Prostate gland (tissue), 2 donors: Measurements from ENCODE around the gene TAS2R60. TPM values are rescaled to one million over a fixed set of nuclear protein-coding genes. Genes with fewer than 3 reads are reported as not detected.

Experiments used
- DNase-seq: peaks from one replicate; pipeline ENCODE4 v3.0.0-alpha.2; 2019; ENCODE audit warnings: low spot score
- H3K27ac ChIP-seq, 2 donors: fragments of 200-600 bp; sonication (generic); 2 replicates each; pipeline ENCODE4 v1.5.1; 2017 to 2019
- H3K27me3 ChIP-seq: fragments of 200-600 bp; sonication (generic); replicated peaks from 2 replicates; pipeline ENCODE4 v1.5.1; 2019; ENCODE audit not compliant: insufficient read depth
- H3K36me3 ChIP-seq, 2 donors: fragments of 200-600 bp; sonication (generic); 1 replicate in 1 of 2; 2 replicates in 1 of 2; pipeline versions ENCODE4 v1.5.1 to v1.8.1; 2017 to 2019
- H3K4me1 ChIP-seq: fragments of 200-600 bp; sonication (generic); replicated peaks from 2 replicates; pipeline ENCODE4 v1.5.1; 2019
- H3K4me3 ChIP-seq, 2 donors: fragments of 200-600 bp; sonication (generic); 2 replicates each; pipeline ENCODE4 v1.5.1; 2017 to 2019
- H3K9me3 ChIP-seq: fragments of 200-600 bp; sonication (generic); 2 replicates; pipeline ENCODE4 v1.5.1; 2017
- CTCF ChIP-seq, 4 experiments: fragments of 200-600 bp in 2 of 4; fragments of 450-650 bp in 2 of 4; sonication (generic) in 2 of 4; IDR thresholded peaks; 1 replicate in 3 of 4; 2 replicates in 1 of 4; pipeline ENCODE4 v1.5.1; 2016 to 2019; ENCODE audit warnings: antibody characterized with exemption in 4 of 4, mild to moderate bottlenecking in 2 of 4, moderate library complexity in 2 of 4
- POLR2A ChIP-seq: fragments of 450-650 bp; IDR thresholded peaks from one replicate; pipeline ENCODE4 v1.6.1; 2016; ENCODE audit warnings: antibody characterized with exemption, mild to moderate bottlenecking
- POLR2AphosphoS5 ChIP-seq: sonication (generic); formaldehyde crosslinking; IDR thresholded peaks from one replicate; pipeline ENCODE4 v1.6.1; 2017; ENCODE audit warnings: antibody characterized with exemption
- WGBS: methylation state at CpG from one replicate; pipeline ENCODE4 v1.1.5; 2018; 5-methylcytosine and 5-hydroxymethylcytosine counted together
- intact Hi-C: fragments of 100-400 bp; cut with DNase I; formaldehyde crosslinking; loops from one replicate; pipeline ENCODE4 v1.14.2; 2022
- total RNA-seq, 2 donors: library from RNA; depleted of rRNA; stranded (reverse); fragments of >200 nt; gene quantifications; one replicate each; pipeline ENCODE4 v1.1.0, GENCODE V29; 2016

Gene TAS2R60
- not detected for total RNA-seq

DNA sequence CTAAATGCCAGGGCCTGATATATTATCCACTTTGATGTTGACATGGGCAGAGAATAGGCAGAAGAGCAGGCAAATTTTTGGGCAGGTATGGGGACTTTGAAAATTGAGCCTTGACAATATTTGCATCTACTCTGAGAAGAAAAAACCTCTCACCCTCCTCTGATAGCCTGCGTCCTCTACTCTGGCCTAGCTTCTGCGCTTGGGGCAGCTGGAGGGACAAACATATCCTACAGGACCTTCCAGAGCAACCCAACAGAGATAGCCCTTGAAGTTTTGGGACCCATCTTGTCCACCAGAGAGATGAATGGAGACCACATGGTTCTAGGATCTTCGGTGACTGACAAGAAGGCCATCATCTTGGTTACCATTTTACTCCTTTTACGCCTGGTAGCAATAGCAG lies at the start of gene TAS2R60:
Gene TAS2R60 (plus strand): TSS at position 301 of the 400 bp plus-strand sequence. CDS start 0 bp downstream, at position 301.
- no peak within 1 kb of the TSS for H3K4me3 ChIP-seq
- 90% methylated on average over 4 of the region's 4 CpGs for WGBS
- TF ChIP-seq POLR2AphosphoS5 = no peak
- no peak for TF ChIP-seq CTCF (IDR thresholded peaks at IDR 0.05)
- no peak for TF ChIP-seq POLR2A
- no peak for DNase-seq
- no peaks in the 10 kb centered on the region for H3K4me1 ChIP-seq
- intact Hi-C loops = no loop called here
- no peak within 1 kb of the TSS for H3K27ac ChIP-seq
- H3K36me3 ChIP-seq = no peaks in the 10 kb centered on the region
- no peaks in the 10 kb centered on the region for H3K9me3 ChIP-seq
- H3K27me3 ChIP-seq = no peaks in the 10 kb centered on the region

GRCh38 chr7:143394068-143394467 lies 49.2 kb upstream of the TAS2R60 start:
- WGBS = 95% methylated on average over 6 of the region's 6 CpGs
- H3K36me3 ChIP-seq = peaks cover 0 to 1% of the 10 kb centered on the region in 2 donors
- TF ChIP-seq POLR2AphosphoS5 (no peak), CTCF (IDR thresholded peaks at IDR 0.05) (no peak), POLR2A (no peak)
- intact Hi-C loops = loop anchor here (10.0 kb wide), 1 partner anchor 539 kb away; the partner anchor contains the start of gene EPHB6
- DNase-seq = no peak
- no peaks in the 10 kb centered on the region for H3K9me3 ChIP-seq
- H3K4me1 ChIP-seq = no peaks in the 10 kb centered on the region
- H3K4me3 ChIP-seq = no peak overlapping the region
- H3K27ac ChIP-seq = no peak overlapping the region
- H3K27me3 ChIP-seq = no peaks in the 10 kb centered on the region

DNA sequence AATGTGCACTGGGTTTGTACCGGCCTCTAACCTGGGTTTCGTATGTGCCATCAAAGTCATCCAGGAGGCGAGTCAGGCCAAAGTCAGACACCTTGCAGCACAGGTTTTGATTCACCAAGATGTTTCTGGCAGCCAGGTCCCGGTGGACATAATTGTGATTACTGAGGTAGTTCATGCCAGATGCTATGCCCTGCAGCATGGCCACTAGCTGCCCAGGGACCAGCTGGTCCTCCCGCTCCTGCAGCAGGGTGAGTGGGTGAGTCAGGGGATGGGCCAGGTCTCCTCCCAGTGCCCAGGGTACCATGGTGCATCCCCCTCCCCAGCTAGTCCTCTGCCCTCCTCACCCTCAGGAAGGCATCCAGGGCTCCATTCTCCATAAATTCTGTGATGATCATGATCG lies 48.5 kb upstream of the TAS2R60 start:
- Histone ChIP-seq H3K36me3 (no peaks in the 10 kb centered on the region), H3K27me3 (no peaks in the 10 kb centered on the region), H3K9me3 (no peaks in the 10 kb centered on the region), H3K4me1 (no peaks in the 10 kb centered on the region), H3K27ac (no peak overlapping the region), H3K4me3 (no peak overlapping the region)
- intact Hi-C loops = loop anchor here (10.0 kb wide), 1 partner anchor 540 kb away; the partner anchor contains the start of gene EPHB6
- TF ChIP-seq POLR2A (no peak), CTCF (IDR thresholded peaks at IDR 0.05) (no peak), POLR2AphosphoS5 (no peak)
- DNase-seq = no peak
- 88% methylated on average over 6 of the region's 6 CpGs for WGBS

- Histone ChIP-seq H3K36me3 (no peaks in the 10 kb centered on the region), H3K4me1 (no peaks in the 10 kb centered on the region), H3K9me3 (no peaks in the 10 kb centered on the region), H3K27ac (no peak overlapping the region), H3K4me3 (no peak overlapping the region), H3K27me3 (no peaks in the 10 kb centered on the region)
- intact Hi-C loops = loop anchor here (10.0 kb wide), 1 partner anchor 541 kb away; the partner anchor contains the start of gene EPHB6
- no peak for TF ChIP-seq POLR2AphosphoS5
- TF ChIP-seq CTCF (IDR thresholded peaks at IDR 0.05) = no peak
- no peak for TF ChIP-seq POLR2A
- WGBS = 74% methylated on average over 21 of the region's 21 CpGs
- DNase-seq = no peak
Measured at GRCh38 chr7:143395187-143396149, 47.8 kb upstream of the TAS2R60 start.
